HepG2 (cell line): ENCODE data around the gene TCF12. TPM values are rescaled to one million over a fixed set of nuclear protein-coding genes. Genes with fewer than 3 reads are reported as not detected.

ENCODE experiments used
- ATAC-seq: fragments of 200-7000 bp; cut with Tn5 transposase; 3 replicates; pipeline ENCODE4 v1.9.1; 2020; ENCODE audit warnings: mild to moderate bottlenecking, moderate library complexity
- BruUV-seq: library from RNA; stranded (reverse); fragments of 400-500 nt; replicated peaks from 2 replicates; lab custom pipeline; 2021; lab: Mats Ljungman, UMichigan
- CTCF ChIA-PET: fragments of 300-600 bp; formaldehyde crosslinking; extraction: SDS; loops from one replicate; lab custom pipeline; 2021; ENCODE audit warnings: low total read pairs, inconsistent platforms, low intra/inter-chr PET ratio; lab: Yijun Ruan, JAX
- POLR2A ChIA-PET: fragments of 350-600 bp; sonication (Branson Sonifier 250); formaldehyde crosslinking; loops from one replicate; lab custom pipeline; 2020; ENCODE audit warnings: antibody characterized with exemption, inconsistent platforms; lab: Yijun Ruan, JAX
- DNase-seq: peaks from one replicate; pipeline ENCODE4 v3.0.0-alpha.2; 2015; ENCODE audit warnings: low spot score
- FAIRE-seq: peaks from 3 replicates; lab custom pipeline; 2011; peaks lifted over from hg19 to GRCh38; lab: Jason Lieb, UNC
- H2AFZ ChIP-seq: one replicate; pipeline ENCODE4 v1.6.1; 2011; ENCODE audit warnings: low read length, inconsistent platforms
- H3K27ac ChIP-seq: fragments of 300-600 bp; 3 replicates; pipeline ENCODE4 v1.8.0; 2011; ENCODE audit warnings: mixed run types, mild to moderate bottlenecking, mixed read lengths, low read length, inconsistent platforms; ENCODE audit not compliant: insufficient read depth; ENCODE audit errors: extremely low read length
- H3K27me3 ChIP-seq, 2 experiments: fragments of 200-600 bp in 1 of 2; 2 replicates in 1 of 2; 3 replicates in 1 of 2; pipeline versions ENCODE4 v1.6.0 to v1.8.0; 2011; ENCODE audit warnings: low read length in 2 of 2, mild to moderate bottlenecking in 2 of 2, moderate library complexity in 2 of 2, inconsistent platforms in 1 of 2; ENCODE audit not compliant: insufficient read depth in 2 of 2, control insufficient read depth in 1 of 2
- H3K36me3 ChIP-seq, 2 experiments: fragments of 200-600 bp in 1 of 2; replicated peaks in 1 of 2; 2 replicates in 1 of 2; 3 replicates in 1 of 2; pipeline versions ENCODE4 v1.5.1 to v1.8.0; 2011; ENCODE audit warnings: low read length in 2 of 2, inconsistent platforms in 1 of 2; ENCODE audit not compliant: insufficient read depth in 2 of 2, control insufficient read depth in 1 of 2
- H3K4me1 ChIP-seq: 2 replicates; pipeline ENCODE4 v1.5.1; 2012; ENCODE audit warnings: low read length, inconsistent platforms; ENCODE audit not compliant: insufficient read depth
- H3K4me2 ChIP-seq: 2 replicates; pipeline ENCODE4 v1.6.0; 2011; ENCODE audit warnings: low read depth, low read length, inconsistent platforms
- H3K4me3 ChIP-seq, 3 experiments: fragments of 200-600 bp in 1 of 3; sonication (generic), shearing (Covaris generic) in 1 of 3; replicated peaks in 1 of 3; 2 replicates each; pipeline ENCODE4 v1.5.1; 2011 to 2016; ENCODE audit warnings: low read length in 3 of 3, inconsistent platforms in 2 of 3, low read depth in 2 of 3, mild to moderate bottlenecking in 2 of 3, control low read depth in 1 of 3, mixed read lengths in 1 of 3; ENCODE audit not compliant: insufficient read depth in 1 of 3
- H3K79me2 ChIP-seq: one replicate; pipeline ENCODE4 v1.6.1; 2011; ENCODE audit warnings: low read length, inconsistent platforms; ENCODE audit not compliant: insufficient read depth
- H3K9ac ChIP-seq: 2 replicates; pipeline ENCODE4 v1.6.0; 2011; ENCODE audit warnings: mild to moderate bottlenecking, low read depth, low read length, inconsistent platforms; ENCODE audit not compliant: insufficient read depth
- H3K9me3 ChIP-seq: 2 replicates; pipeline ENCODE4 v1.5.1; 2012; ENCODE audit warnings: mild to moderate bottlenecking, low read length
- H4K20me1 ChIP-seq: 2 replicates; pipeline ENCODE4 v1.6.0; 2011; ENCODE audit warnings: inconsistent platforms, mild to moderate bottlenecking, low read length, moderate library complexity; ENCODE audit not compliant: insufficient read depth
- ATF4 ChIP-seq, 2 experiments: fragments of 450-650 bp in 1 of 2; sonication (generic) in 1 of 2; formaldehyde crosslinking; IDR thresholded peaks; 2 replicates each; pipeline versions ENCODE4 v1.5.0 to v1.8.0; 2020 to 2022; ENCODE audit warnings: mild to moderate bottlenecking in 1 of 2, missing genetic modification reagents in 1 of 2
- ELF4 ChIP-seq: sonication (generic); formaldehyde crosslinking; IDR thresholded peaks from 2 replicates; pipeline ENCODE4 v1.5.0; 2020; ENCODE audit warnings: missing genetic modification reagents, mild to moderate bottlenecking, moderate library complexity, borderline replicate concordance
- FOXP4 ChIP-seq: sonication (generic); formaldehyde crosslinking; IDR thresholded peaks from 2 replicates; pipeline ENCODE4 v1.4.0; 2020; ENCODE audit warnings: missing genetic modification reagents
- NCOA5 ChIP-seq: sonication (generic); formaldehyde crosslinking; IDR thresholded peaks from 2 replicates; pipeline ENCODE4 v1.4.0; 2020; ENCODE audit warnings: missing genetic modification reagents
- SATB2 ChIP-seq: sonication (generic); formaldehyde crosslinking; IDR thresholded peaks from 2 replicates; pipeline ENCODE4 v1.5.0; 2020; ENCODE audit warnings: missing genetic modification reagents
- ZBTB46 ChIP-seq: sonication (generic); formaldehyde crosslinking; IDR thresholded peaks from 2 replicates; pipeline ENCODE4 v1.4.0; 2020; ENCODE audit warnings: mild to moderate bottlenecking, missing genetic modification reagents, borderline replicate concordance
- ZNF318 ChIP-seq: sonication (generic); formaldehyde crosslinking; IDR thresholded peaks from 2 replicates; pipeline ENCODE4 v1.4.0; 2020; ENCODE audit warnings: mild to moderate bottlenecking, missing genetic modification reagents
- ZNF7 ChIP-seq: IDR thresholded peaks from 2 replicates; pipeline ENCODE4 v1.6.1; 2016; ENCODE audit warnings: missing biosample characterization, missing genetic modification reagents
- ZNF770 ChIP-seq: sonication (generic); formaldehyde crosslinking; IDR thresholded peaks from 2 replicates; pipeline ENCODE4 v1.5.0; 2020; ENCODE audit warnings: mild to moderate bottlenecking, missing genetic modification reagents
- whole genome bisulfite sequencing: methylation state at CpG from one replicate; pipeline ENCODE4 v1.1.6; 2017; ENCODE audit warnings: low lambda C conversion rate; 5-methylcytosine and 5-hydroxymethylcytosine counted together
- in situ Hi-C: cut with HindIII; loops from 2 replicates; pipeline ENCODE4 v1.10.0; 2017; ENCODE audit warnings: low pct_unique_long_range_greater_than_20kb; ENCODE audit not compliant: extremely low pct_ligation_motif_present
- intact Hi-C: fragments of 100-400 bp; cut with micrococcal nuclease; formaldehyde crosslinking; loops from one replicate; pipeline ENCODE4 v1.10.0; 2022; ENCODE audit not compliant: unreplicated experiment
- polyA plus RNA-seq, 8 experiments: library from polyadenylated mRNA; depleted of rRNA in 3 of 8; stranded (reverse) in 7 of 8; unstranded in 1 of 8; fragments of >200 nt; fragmentation: Illumina TruSeq in 4 of 8; extraction: Trizol in 4 of 8; gene quantifications; 2 replicates each; pipeline versions ENCODE4 v1.2.1 to v1.2.3, GENCODE V29; 2011 to 2016; ENCODE audit warnings: low read depth in 4 of 8, missing spikeins in 1 of 8, mixed read lengths in 1 of 8; ENCODE audit not compliant: insufficient read depth in 1 of 8
- total RNA-seq, 5 experiments: library from RNA; depleted of rRNA; stranded (reverse); fragments of >200 nt; fragmentation: Illumina TruSeq; extraction: Trizol; gene quantifications; 2 replicates each; pipeline ENCODE4 v1.2.3, GENCODE V29; 2016; ENCODE audit warnings: low read depth in 1 of 5

Gene TCF12
- total and polyA plus RNA-seq, 2 of the 13 experiments (the other 11 are each of a cell fraction or from before 2014, with no cell fraction given), result 48.6 to 51.1 TPM

GRCh38 chr15:56910801-56911200 lies 7.6 kb upstream of the TCF12 start:
- no peak for TF ChIP-seq ELF4 (CRISPR knock-in tag)
- peak; percentile 30; the same call in 1 of the 2 replicates for TF ChIP-seq ZNF770 (CRISPR knock-in tag)
- no peak for TF ChIP-seq FOXP4
- peak; percentile 72; the same call in 1 of the 2 replicates for TF ChIP-seq ZNF7
- no peak for TF ChIP-seq ATF4 (CRISPR knock-in tag; IDR thresholded peaks at IDR 0.05)
- no peak for TF ChIP-seq SATB2
- no peak for TF ChIP-seq ZNF318 (CRISPR knock-in tag)
- no peak for TF ChIP-seq ZBTB46 (CRISPR knock-in tag)
- TF ChIP-seq NCOA5 (CRISPR knock-in tag), result no peak
- TF ChIP-seq, all 625 proteins: peak for 2
- intact Hi-C loops (no loop called here), in situ Hi-C loops (no loop called here)
- Histone ChIP-seq H3K79me2 (no peaks in the 10 kb centered on the region), H3K27ac (no peak overlapping the region), H3K4me2 (no peak overlapping the region), H3K36me3 (no peaks in the 10 kb centered on the region), H4K20me1 (no peaks in the 10 kb centered on the region), H3K4me3 (no peak overlapping the region), H2AFZ (no peak overlapping the region), H3K9me3 (no peaks in the 10 kb centered on the region), H3K9ac (no peak overlapping the region), H3K4me1 (no peaks in the 10 kb centered on the region), H3K27me3 (no peaks in the 10 kb centered on the region)
- no TSS peak for BruUV-seq
- POLR2A ChIA-PET, result no interaction called here
- FAIRE-seq (no peak), DNase-seq (no peak), ATAC-seq (no peak)
- WGBS, result 28% methylated on average over 7 of the region's 7 CpGs
- CTCF ChIA-PET, result no interaction called here
